HEK293 (cell line): Measurements from ENCODE around the gene OR2A25.

Experiments
- CTCF ChIA-PET: fragments of 350-600 bp; formaldehyde crosslinking; extraction: SDS; loops from one replicate; lab custom pipeline; 2021; ENCODE audit warnings: antibody characterized with exemption; lab: Yijun Ruan, JAX
- POLR2A ChIA-PET: fragments of 300-600 bp; formaldehyde crosslinking; extraction: SDS; loops from one replicate; lab custom pipeline; 2020; ENCODE audit warnings: antibody characterized with exemption, inconsistent platforms; lab: Yijun Ruan, JAX
- H3K27ac ChIP-seq: fragments of 200-500 bp; sonication (Bioruptor generic); 2 replicates; pipeline ENCODE4 v1.5.1; 2014; ENCODE audit warnings: low read depth, low read length, control low read depth, inconsistent platforms; ENCODE audit errors: extremely low read depth
- H3K36me3 ChIP-seq, 2 experiments: fragments of 200-500 bp in 1 of 2; sonication (Bioruptor generic) in 1 of 2; 1 replicate in 1 of 2; 2 replicates in 1 of 2; pipeline ENCODE4 v1.5.1; 2014 to 2017; ENCODE audit warnings: inconsistent platforms in 2 of 2, low read length in 2 of 2; ENCODE audit not compliant: control insufficient read depth in 2 of 2, insufficient read depth in 1 of 2
- H3K4me1 ChIP-seq: fragments of 200-500 bp; sonication (Bioruptor generic); 2 replicates; pipeline ENCODE4 v1.5.1; 2014; ENCODE audit warnings: mild to moderate bottlenecking, low read length, inconsistent platforms; ENCODE audit not compliant: control insufficient read depth, insufficient read depth
- H3K4me3 ChIP-seq: 2 replicates; pipeline ENCODE4 v1.5.1; 2011; ENCODE audit warnings: low read depth, mild to moderate bottlenecking, control low read depth, low read length, moderate library complexity
- H3K9me3 ChIP-seq: fragments of 200-500 bp; sonication (Bioruptor generic); 2 replicates; pipeline ENCODE4 v1.5.1; 2014; ENCODE audit warnings: low read depth, low read length, inconsistent platforms; ENCODE audit not compliant: control insufficient read depth, insufficient read depth
- GLIS2 ChIP-seq: fragments of 450-650 bp; formaldehyde crosslinking; IDR thresholded peaks from 2 replicates; pipeline ENCODE4 v1.5.1; 2016; ENCODE audit warnings: missing biosample characterization, missing genetic modification characterization
- IKZF3 ChIP-seq: fragments of 450-650 bp; IDR thresholded peaks from 2 replicates; pipeline ENCODE4 v1.5.0; 2018; ENCODE audit warnings: missing biosample characterization, mild to moderate bottlenecking, missing genetic modification characterization, moderate library complexity
- KLF16 ChIP-seq: fragments of 450-650 bp; formaldehyde crosslinking; IDR thresholded peaks from 2 replicates; pipeline ENCODE4 v1.5.1; 2017; ENCODE audit warnings: missing biosample characterization, missing genetic modification characterization
- MEIS1 ChIP-seq: sonication (generic); formaldehyde crosslinking; IDR thresholded peaks from 2 replicates; pipeline ENCODE4 v1.8.1; 2022; ENCODE audit warnings: missing genetic modification reagents, mild to moderate bottlenecking, borderline replicate concordance
- ZBTB17 ChIP-seq: fragments of 450-650 bp; formaldehyde crosslinking; IDR thresholded peaks from 2 replicates; pipeline ENCODE4 v1.5.1; 2016; ENCODE audit warnings: missing biosample characterization, missing genetic modification characterization
- ZNF214 ChIP-seq: fragments of 450-650 bp; formaldehyde crosslinking; IDR thresholded peaks from 2 replicates; pipeline ENCODE4 v1.5.1; 2017; ENCODE audit warnings: missing biosample characterization, mild to moderate bottlenecking, missing genetic modification characterization, borderline replicate concordance
- ZNF335 ChIP-seq: fragments of 450-650 bp; formaldehyde crosslinking; conservative IDR thresholded peaks from 2 replicates; pipeline ENCODE4 v1.5.1; 2016; ENCODE audit warnings: missing biosample characterization, missing genetic modification characterization
- ZNF423 ChIP-seq: fragments of 450-650 bp; formaldehyde crosslinking; IDR thresholded peaks from 2 replicates; pipeline ENCODE4 v1.5.1; 2016; ENCODE audit warnings: missing biosample characterization, missing genetic modification characterization

OR2A25 gene

GRCh38 chr7:144118341-144118740 is 48.7 kb downstream of the OR2A25 start (continued):
- TF ChIP-seq ZNF214 (tag by site-specific recombination) (no peak), GLIS2 (tag by site-specific recombination) (no peak), IKZF3 (no peak), KLF16 (tag by site-specific recombination) (no peak), ZNF423 (tag by site-specific recombination) (no peak), ZBTB17 (tag by site-specific recombination) (no peak)

GRCh38 chr7:144122876-144123275 is 53.3 kb downstream of the OR2A25 start, which contains the start of gene OR2A14:
Gene OR2A14 (plus strand): TSS chr7:144123176. CDS start chr7:144129113, 5,937 bp downstream.
- no peak within 1 kb of the TSS for H3K4me3 ChIP-seq
- ChIA-PET CTCF (interaction anchor here (0.6 kb wide), 1 partner anchor 650 kb away, joined by 3 read pairs; no protein-coding TSS in a partner anchor), POLR2A (no interaction called here)
- no peaks in the 10 kb centered on the region for H3K9me3 ChIP-seq
- TF ChIP-seq ZNF335 (tag by site-specific recombination), result no peak
- TF ChIP-seq MEIS1 (CRISPR knock-in tag), result no peak
- H3K4me1 ChIP-seq, result no peaks in the 10 kb centered on the region
- no peak within 1 kb of the TSS for H3K27ac ChIP-seq
- no peaks in the 10 kb centered on the region for H3K36me3 ChIP-seq
